Measurements from ENCODE around the gene PRLHR.

Gene PRLHR

GRCh38 chr10:118557946-118558345, 37.5 kb downstream of the PRLHR start:
- no peak for DNase-seq

DNA sequence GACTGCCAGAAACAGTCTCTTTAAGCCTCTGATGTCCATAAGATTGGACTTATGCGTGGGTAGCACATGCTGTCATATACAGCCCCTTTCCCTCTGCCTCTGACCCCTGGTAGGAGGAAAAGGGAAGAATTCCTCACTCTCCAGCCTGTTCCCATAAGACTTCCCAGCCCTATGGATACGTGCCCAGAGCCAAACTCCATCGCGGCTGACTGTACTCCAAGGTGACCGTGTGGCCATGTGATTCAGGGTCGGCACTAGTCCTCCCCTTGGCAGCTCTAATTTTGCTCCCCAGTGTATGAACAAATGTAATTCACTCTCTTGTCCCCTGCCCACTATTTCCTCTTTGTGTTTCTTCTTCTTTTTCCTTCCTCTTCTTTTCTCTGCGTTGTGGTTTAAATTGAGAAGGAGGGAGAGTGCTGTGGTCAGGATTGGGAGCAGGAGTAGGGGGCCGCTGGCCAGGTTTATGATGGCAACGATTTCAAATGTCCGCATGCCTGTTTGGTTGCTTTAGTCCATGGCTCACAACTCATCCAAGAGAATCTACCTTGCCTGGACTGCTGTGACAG, 43.8 kb downstream of the PRLHR start:
- no peak for DNase-seq

GRCh38 chr10:118547282-118547681, 48.2 kb downstream of the PRLHR start:
- DNase-seq: no peak

DNA sequence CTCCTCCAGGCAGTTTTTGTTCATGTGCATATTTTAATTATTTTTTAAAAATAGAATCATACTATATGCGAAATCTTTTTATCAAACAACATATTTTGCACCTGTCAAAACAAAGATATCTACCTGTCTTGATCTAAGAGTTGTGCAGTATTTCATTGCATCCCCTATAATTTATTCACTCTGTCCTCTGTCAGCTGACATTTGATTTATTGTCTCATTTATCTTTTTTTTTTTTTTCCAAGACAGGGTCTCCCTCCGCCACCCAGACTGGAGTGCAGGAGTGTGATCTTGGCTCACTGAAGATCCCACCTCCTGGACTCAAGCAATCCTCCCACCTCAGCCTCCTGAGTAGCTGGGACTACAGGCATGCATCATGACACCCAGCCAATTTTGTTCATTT, 49.0 kb downstream of the PRLHR start:
- DNase-seq: no peak

DNA sequence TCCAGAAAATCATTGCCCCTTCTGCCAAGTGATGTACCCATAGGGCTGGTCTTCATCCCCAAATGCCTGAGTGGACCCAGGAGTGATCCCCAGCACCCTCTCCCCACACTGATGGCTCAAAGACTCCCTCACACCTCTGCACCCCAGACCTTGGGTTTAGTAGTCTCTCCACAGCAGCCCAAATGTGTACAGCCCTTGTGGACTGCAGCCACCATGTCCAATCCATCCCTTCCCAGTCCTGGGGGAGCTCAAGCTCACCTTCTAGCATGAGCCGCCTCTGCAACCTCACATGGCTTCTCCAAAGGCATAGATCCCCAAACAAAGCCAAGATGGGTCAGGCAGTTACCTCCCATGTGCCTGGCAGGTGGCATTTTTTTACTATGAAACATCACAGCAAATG, 50.1 kb downstream of the PRLHR start:
- DNase-seq: no peak

DNA sequence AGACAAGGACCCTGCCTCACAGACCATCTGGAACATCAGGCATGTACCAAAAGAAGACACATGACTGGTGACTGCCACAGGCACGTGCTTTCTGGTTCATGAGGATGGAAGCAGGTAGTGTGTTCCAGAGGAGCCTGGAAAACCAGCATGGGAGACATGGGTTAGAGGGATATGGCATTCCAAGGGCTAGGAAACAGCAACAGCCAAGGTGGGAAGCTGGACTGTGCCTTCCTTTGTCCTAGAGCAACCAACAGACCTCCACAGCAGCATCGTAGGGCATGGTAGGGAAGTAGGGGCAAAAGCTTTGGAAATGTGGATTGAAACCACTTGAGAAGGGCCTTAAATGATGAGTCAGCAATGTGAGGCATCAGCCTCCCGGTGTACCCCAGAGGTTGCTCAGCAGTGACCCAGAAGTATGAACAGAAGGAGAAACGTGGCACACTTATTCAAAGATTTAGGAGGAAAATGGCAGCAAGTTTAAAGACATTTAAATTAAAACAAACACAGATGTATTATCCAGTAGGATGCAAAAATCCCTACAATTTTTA, 51.0 kb downstream of the PRLHR start:
- DNase-seq: no peak

- peak; percentile 55 for DNase-seq
These were observed 51.6 kb downstream of the PRLHR start for GRCh38 chr10:118543714-118544400.

- DNase-seq: no peak
These were observed 52.7 kb downstream of the PRLHR start for GRCh38 chr10:118542745-118543144.

GRCh38 chr10:118542205-118542604, 53.2 kb downstream of the PRLHR start:
- DNase-seq: no peak

DNA sequence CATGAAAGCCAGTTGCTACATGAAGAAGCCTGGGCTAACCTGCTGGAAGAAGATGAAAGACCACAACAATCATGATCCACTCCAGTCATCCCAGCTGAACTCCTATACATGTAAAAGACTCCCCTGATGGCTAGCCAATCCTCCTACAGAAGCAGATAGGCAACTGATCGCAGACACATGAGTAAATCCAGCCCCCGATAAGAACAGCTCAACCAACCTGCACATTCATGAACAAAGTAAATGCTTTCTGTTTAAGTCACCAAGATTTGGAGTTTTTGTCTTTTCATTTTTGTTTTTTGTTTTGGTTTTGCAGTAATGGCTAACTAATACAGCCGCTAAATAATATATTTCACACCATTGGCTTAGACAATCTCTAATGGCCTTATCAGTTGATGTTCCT, 53.7 kb downstream of the PRLHR start:
- no peak for DNase-seq

Data from activated CD4-positive, alpha-beta T cell treated with anti-CD3 and anti-CD28 coated beads, Interleukin-2, Interleukin-6, amounts not matched to agents 100 ng/mL and 50 ng/mL, durations not matched to agents 16 hours and 8 hours (primary cell).